HCT116 (cell line): Measurements from ENCODE around the gene BICD1.

Experiments used
- CEBPB ChIP-seq: IDR thresholded peaks from 2 replicates; pipeline ENCODE4 v1.6.1; 2012; ENCODE audit warnings: low read depth
- EZH2phosphoT487 ChIP-seq: fragments of 200-600 bp; IDR thresholded peaks from 2 replicates; pipeline ENCODE4 v1.6.1; 2018; ENCODE audit warnings: antibody characterized with exemption, borderline replicate concordance
- POLR2A ChIP-seq: IDR thresholded peaks from 2 replicates; pipeline ENCODE4 v1.7.0; 2011; ENCODE audit warnings: borderline replicate concordance; ENCODE audit not compliant: insufficient read depth, insufficient read length; ENCODE audit errors: extremely low read depth
- POLR2AphosphoS5 ChIP-seq: IDR thresholded peaks from 2 replicates; pipeline ENCODE4 v1.6.1; 2011; ENCODE audit warnings: mild to moderate bottlenecking, low read depth, low read length, moderate library complexity
- RAD21 ChIP-seq: IDR thresholded peaks from 2 replicates; pipeline ENCODE4 v1.6.1; 2012; ENCODE audit warnings: low read depth, mild to moderate bottlenecking
- SIN3A ChIP-seq: IDR thresholded peaks from 2 replicates; pipeline ENCODE4 v1.6.1; 2012; ENCODE audit warnings: low read depth
- SP1 ChIP-seq: IDR thresholded peaks from 2 replicates; pipeline ENCODE4 v1.6.1; 2012; ENCODE audit warnings: low read depth
- ZNF274 ChIP-seq: fragments of 200-500 bp; sonication (Bioruptor generic); IDR thresholded peaks from 2 replicates; pipeline ENCODE4 v1.6.1; 2014; ENCODE audit warnings: mild to moderate bottlenecking, low read depth, low read length, inconsistent platforms
- TF ChIP-seq, protein P1 (sequence below), 3 experiments: fragments of 200-600 bp in 1 of 3; sonication (generic) in 1 of 3; IDR thresholded peaks in 2 of 3; conservative IDR thresholded peaks in 1 of 3; 2 replicates each; pipeline ENCODE4 v1.5.1; 2012 to 2017; ENCODE audit warnings: low read depth in 2 of 3, low read length in 2 of 3, antibody characterized with exemption in 1 of 3, borderline replicate concordance in 1 of 3, control low read depth in 1 of 3, mild to moderate bottlenecking in 1 of 3, mixed read lengths in 1 of 3, mixed run types in 1 of 3, moderate library complexity in 1 of 3; ENCODE audit not compliant: insufficient read depth in 1 of 3
- TF ChIP-seq, protein P2 (sequence below): IDR thresholded peaks from 2 replicates; pipeline ENCODE4 v1.6.1; 2012
- TF ChIP-seq, protein P3 (sequence below): IDR thresholded peaks from 2 replicates; pipeline ENCODE4 v1.6.1; 2012; ENCODE audit warnings: low read depth
- TF ChIP-seq, protein P4 (sequence below): IDR thresholded peaks from 2 replicates; pipeline ENCODE4 v1.6.1; 2011; ENCODE audit warnings: mild to moderate bottlenecking, low read length, moderate library complexity; ENCODE audit not compliant: insufficient replicate concordance; ENCODE audit errors: extremely low read depth

DNA sequence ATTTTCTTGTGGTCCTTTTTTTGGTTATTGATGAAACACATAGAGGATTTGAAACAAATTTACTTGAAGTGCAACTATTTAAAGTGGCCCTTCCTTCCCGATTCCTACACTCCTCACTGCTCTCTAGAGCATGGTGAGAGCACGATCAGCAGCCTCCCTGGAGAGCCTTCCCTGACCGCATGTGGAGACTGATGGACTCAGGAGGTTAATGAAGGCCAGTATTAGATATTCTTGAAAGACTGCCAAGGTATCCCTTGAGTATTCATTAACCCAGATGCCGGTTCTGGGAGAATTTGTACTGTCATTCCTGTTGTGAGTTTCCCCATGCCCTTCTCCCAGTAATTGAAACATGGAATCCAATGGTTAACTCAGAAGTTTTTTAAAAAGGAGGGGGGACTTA, 189.9 kb downstream of the BICD1 start:
- TF ChIP-seq CEBPB = no peak
- no peak for TF ChIP-seq RAD21
- TF ChIP-seq, protein P1, sequence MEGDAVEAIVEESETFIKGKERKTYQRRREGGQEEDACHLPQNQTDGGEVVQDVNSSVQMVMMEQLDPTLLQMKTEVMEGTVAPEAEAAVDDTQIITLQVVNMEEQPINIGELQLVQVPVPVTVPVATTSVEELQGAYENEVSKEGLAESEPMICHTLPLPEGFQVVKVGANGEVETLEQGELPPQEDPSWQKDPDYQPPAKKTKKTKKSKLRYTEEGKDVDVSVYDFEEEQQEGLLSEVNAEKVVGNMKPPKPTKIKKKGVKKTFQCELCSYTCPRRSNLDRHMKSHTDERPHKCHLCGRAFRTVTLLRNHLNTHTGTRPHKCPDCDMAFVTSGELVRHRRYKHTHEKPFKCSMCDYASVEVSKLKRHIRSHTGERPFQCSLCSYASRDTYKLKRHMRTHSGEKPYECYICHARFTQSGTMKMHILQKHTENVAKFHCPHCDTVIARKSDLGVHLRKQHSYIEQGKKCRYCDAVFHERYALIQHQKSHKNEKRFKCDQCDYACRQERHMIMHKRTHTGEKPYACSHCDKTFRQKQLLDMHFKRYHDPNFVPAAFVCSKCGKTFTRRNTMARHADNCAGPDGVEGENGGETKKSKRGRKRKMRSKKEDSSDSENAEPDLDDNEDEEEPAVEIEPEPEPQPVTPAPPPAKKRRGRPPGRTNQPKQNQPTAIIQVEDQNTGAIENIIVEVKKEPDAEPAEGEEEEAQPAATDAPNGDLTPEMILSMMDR (IDR thresholded peaks at IDR 0.05 in 2 of 3, conservative IDR thresholded peaks at IDR 0.05 in 1 of 3; ENCODE audit: borderline replicate concordance in 1 of 3, insufficient read depth in 1 of 3, low read depth in 2 of 3, low read length in 2 of 3) = no peak
- TF ChIP-seq SP1 = no peak
- no peak for TF ChIP-seq SIN3A
- TF ChIP-seq POLR2AphosphoS5 = no peak
- TF ChIP-seq POLR2A = no peak
- TF ChIP-seq, protein P2, sequence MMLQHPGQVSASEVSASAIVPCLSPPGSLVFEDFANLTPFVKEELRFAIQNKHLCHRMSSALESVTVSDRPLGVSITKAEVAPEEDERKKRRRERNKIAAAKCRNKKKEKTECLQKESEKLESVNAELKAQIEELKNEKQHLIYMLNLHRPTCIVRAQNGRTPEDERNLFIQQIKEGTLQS = no peak
- no peak for TF ChIP-seq ZNF274
- TF ChIP-seq, protein P3, sequence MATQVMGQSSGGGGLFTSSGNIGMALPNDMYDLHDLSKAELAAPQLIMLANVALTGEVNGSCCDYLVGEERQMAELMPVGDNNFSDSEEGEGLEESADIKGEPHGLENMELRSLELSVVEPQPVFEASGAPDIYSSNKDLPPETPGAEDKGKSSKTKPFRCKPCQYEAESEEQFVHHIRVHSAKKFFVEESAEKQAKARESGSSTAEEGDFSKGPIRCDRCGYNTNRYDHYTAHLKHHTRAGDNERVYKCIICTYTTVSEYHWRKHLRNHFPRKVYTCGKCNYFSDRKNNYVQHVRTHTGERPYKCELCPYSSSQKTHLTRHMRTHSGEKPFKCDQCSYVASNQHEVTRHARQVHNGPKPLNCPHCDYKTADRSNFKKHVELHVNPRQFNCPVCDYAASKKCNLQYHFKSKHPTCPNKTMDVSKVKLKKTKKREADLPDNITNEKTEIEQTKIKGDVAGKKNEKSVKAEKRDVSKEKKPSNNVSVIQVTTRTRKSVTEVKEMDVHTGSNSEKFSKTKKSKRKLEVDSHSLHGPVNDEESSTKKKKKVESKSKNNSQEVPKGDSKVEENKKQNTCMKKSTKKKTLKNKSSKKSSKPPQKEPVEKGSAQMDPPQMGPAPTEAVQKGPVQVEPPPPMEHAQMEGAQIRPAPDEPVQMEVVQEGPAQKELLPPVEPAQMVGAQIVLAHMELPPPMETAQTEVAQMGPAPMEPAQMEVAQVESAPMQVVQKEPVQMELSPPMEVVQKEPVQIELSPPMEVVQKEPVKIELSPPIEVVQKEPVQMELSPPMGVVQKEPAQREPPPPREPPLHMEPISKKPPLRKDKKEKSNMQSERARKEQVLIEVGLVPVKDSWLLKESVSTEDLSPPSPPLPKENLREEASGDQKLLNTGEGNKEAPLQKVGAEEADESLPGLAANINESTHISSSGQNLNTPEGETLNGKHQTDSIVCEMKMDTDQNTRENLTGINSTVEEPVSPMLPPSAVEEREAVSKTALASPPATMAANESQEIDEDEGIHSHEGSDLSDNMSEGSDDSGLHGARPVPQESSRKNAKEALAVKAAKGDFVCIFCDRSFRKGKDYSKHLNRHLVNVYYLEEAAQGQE = no peak
- TF ChIP-seq, protein P4, sequence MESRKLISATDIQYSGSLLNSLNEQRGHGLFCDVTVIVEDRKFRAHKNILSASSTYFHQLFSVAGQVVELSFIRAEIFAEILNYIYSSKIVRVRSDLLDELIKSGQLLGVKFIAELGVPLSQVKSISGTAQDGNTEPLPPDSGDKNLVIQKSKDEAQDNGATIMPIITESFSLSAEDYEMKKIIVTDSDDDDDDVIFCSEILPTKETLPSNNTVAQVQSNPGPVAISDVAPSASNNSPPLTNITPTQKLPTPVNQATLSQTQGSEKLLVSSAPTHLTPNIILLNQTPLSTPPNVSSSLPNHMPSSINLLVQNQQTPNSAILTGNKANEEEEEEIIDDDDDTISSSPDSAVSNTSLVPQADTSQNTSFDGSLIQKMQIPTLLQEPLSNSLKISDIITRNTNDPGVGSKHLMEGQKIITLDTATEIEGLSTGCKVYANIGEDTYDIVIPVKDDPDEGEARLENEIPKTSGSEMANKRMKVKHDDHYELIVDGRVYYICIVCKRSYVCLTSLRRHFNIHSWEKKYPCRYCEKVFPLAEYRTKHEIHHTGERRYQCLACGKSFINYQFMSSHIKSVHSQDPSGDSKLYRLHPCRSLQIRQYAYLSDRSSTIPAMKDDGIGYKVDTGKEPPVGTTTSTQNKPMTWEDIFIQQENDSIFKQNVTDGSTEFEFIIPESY = no peak
- TF ChIP-seq EZH2phosphoT487 = no peak
